Immature natural killer cell (primary cell): ENCODE measurements around the gene FXYD2. TPM values are rescaled to one million over a fixed set of nuclear protein-coding genes. Genes with fewer than 3 reads are reported as not detected.
"Not testable (repeated sequence)": the region's sequence is repeated elsewhere in the genome, so short reads cannot be mapped to it uniquely, and the experiment has no call there.

ENCODE experiments used
- DNase-seq, 3 donors: peaks; one replicate each; pipeline ENCODE4 v3.0.0; 2022; ENCODE audit warnings: mixed read lengths in 1 of 3
- H3K27ac Mint-ChIP-seq, 6 donors: one replicate each; pipeline ENCODE4 v1.8.0; 2020; ENCODE audit warnings: mixed read lengths in 6 of 6, mild to moderate bottlenecking in 5 of 6, inconsistent platforms in 4 of 6, moderate library complexity in 3 of 6
- H3K27me3 Mint-ChIP-seq, 3 donors: one replicate each; pipeline ENCODE4 v1.8.0; 2020 to 2021; ENCODE audit warnings: low read depth in 3 of 3, mild to moderate bottlenecking in 3 of 3, mixed read lengths in 3 of 3, moderate library complexity in 3 of 3, inconsistent platforms in 1 of 3
- H3K36me3 Mint-ChIP-seq, 3 donors: one replicate each; pipeline ENCODE4 v1.8.0; 2020; ENCODE audit warnings: mixed read lengths in 3 of 3, inconsistent platforms in 2 of 3, mild to moderate bottlenecking in 2 of 3
- H3K4me1 Mint-ChIP-seq, 2 donors: one replicate each; pipeline ENCODE4 v1.8.0; 2020; ENCODE audit warnings: inconsistent platforms in 2 of 2, mild to moderate bottlenecking in 2 of 2, mixed read lengths in 2 of 2, moderate library complexity in 1 of 2
- H3K4me3 Mint-ChIP-seq, 5 donors: one replicate each; pipeline ENCODE4 v1.8.0; 2020; ENCODE audit warnings: mild to moderate bottlenecking in 5 of 5, mixed read lengths in 5 of 5, inconsistent platforms in 3 of 5, moderate library complexity in 3 of 5
- H3K9me3 Mint-ChIP-seq, 6 donors: one replicate each; pipeline ENCODE4 v1.8.0; 2020; ENCODE audit warnings: mild to moderate bottlenecking in 6 of 6, mixed read lengths in 6 of 6, inconsistent platforms in 4 of 6, moderate library complexity in 3 of 6
- polyA plus RNA-seq, 3 donors: library from polyadenylated mRNA; unstranded; fragments of 300-500 nt; fragmentation: Illumina TruSeq; gene quantifications; one replicate each; pipeline ENCODE4 v1.2.3, GENCODE V29; 2021

The FXYD2 gene
- 10 to 100 TPM in 1 of 3 donors, 1 to 10 TPM in 2; 1.3 to 12.0 (median 3.4) TPM for polyA plus RNA-seq

DNA sequence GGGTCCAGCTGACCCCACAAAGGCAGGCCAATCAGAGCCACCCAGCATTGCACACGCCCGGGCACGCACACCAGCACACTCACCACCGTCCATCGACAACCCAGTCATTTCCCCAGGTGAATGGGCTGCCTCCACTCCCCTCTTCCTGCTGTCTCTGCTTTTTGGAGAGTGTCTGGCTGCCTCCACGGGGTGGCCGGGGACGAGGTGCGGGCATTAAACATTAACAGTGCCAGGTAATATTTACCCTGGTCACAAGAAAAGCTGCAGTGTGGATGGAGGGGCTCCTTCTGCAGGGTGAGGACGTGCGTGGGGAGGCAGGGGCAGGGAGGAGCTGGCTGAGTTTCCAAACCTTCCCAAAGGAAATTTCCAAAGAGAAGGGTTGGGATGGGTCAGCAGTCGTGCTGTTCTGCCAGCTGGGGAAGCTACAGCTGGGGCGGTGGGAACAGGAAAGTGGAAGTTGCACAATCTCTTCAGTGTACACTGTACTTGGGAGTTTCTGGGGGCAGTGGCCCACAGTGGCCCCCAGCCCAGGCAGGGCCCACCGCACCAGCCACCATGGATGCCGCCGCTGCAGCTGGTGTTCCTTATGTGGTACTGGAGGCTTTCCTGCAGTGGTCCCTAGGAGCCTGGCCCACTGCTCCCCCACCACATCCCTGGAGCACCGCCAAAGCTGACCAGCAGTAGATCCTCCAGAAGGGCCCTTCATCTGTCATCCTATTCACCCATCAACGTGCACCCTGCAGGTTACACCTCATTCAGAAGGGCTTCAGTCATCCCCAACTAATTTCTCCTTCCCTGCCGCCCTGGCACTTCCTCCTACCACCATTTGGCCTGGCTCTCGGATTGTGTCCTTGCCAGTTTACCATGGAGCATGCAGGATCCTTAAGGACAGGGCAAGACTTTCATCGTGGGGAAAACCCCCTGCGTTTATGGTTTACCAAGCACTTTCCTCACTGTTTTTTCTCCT is at the start of gene FXYD2:
TSS of gene FXYD2 (minus strand) at position 174 of the 967 bp plus-strand sequence. CDS start at position 108, 66 bp downstream.
- Mint-ChIP-seq H3K27ac (no peak within 1 kb of the TSS), H3K9me3 (no peaks in the 10 kb centered on the region)

DNA sequence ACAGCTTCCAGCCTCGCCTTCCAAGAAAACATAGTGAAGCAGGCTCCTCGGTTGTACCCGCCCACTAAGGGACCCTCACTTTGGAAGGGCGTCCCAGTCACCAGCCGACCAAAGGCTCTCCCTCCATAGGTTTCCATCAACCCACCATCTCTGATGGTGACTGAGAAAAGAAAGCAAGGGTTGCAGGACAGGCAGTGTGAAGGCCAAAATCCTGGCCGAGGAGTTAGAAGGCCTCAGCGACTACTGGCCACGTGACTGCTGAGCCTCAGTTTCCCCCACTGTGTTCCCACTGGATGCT is 49.2 kb upstream of the FXYD2 start:
- Mint-ChIP-seq H3K36me3 (no peaks in the 10 kb centered on the region), H3K4me1 (peaks cover 20 to 23% of the 10 kb centered on the region in 2 donors), H3K27ac (no peak overlapping the region), H3K9me3 (no peaks in the 10 kb centered on the region), H3K27me3 (peaks cover 15 to 35% (median 23%) of the 10 kb centered on the region in 3 donors), H3K4me3 (no peak overlapping the region)
- DNase-seq: no peak

More for the DNA sequence above, at the start of gene FXYD2:
- Mint-ChIP-seq H3K27me3 (peaks cover 3 to 4% (median 3%) of the 10 kb centered on the region in 3 donors), H3K4me1 (peaks cover 16 to 17% of the 10 kb centered on the region in 2 donors), H3K36me3 (no peaks in the 10 kb centered on the region), H3K4me3 (no peak within 1 kb of the TSS)
- DNase-seq: no peak

DNA sequence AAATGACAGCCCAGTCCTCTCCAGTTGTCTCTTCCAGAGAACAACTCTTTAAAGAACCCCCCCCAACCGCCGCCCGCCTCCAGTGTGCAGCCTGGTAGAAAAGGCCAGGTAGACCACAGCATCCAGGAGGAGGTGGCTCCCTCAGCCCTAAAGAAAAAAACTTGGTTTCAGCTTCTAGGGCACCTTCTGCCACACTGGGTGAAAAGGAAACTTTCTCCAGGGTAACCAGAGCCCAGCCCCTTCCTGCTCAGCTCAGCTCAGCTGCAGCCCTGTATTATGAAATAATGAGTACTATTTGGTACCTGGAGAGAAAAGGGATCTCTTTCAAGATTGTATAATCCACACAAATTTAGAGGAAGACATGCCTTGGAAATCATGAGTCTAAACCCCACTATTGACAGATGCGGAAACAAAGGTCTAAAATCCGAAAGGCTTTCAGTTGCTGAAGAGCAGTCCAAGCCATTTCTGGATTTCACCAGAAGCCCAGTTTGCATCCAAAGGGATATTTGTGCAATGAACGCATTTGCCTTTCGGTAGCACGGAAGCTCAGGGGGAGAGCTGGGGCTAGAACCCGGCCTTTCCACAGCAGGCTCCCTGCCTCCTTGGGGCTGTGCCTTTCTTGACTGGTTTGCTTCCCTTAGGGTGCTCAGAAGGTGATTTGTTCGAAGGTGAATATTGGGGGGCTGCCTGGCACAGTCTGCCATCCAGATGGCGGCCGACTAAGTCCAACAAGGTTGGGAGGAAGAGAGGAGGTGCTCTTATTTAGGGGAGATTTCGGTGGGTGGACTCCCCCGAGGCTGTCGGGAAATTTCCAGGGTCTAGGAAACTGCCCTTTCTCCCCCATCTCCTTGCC is 48.7 kb upstream of the FXYD2 start:
- Mint-ChIP-seq H3K27me3 (peaks cover 15 to 35% (median 23%) of the 10 kb centered on the region in 3 donors), H3K27ac (no peak overlapping the region), H3K9me3 (no peaks in the 10 kb centered on the region), H3K36me3 (no peaks in the 10 kb centered on the region), H3K4me1 (peaks cover 20 to 23% of the 10 kb centered on the region in 2 donors), H3K4me3 (no peak overlapping the region)
- DNase-seq: no peak

DNA sequence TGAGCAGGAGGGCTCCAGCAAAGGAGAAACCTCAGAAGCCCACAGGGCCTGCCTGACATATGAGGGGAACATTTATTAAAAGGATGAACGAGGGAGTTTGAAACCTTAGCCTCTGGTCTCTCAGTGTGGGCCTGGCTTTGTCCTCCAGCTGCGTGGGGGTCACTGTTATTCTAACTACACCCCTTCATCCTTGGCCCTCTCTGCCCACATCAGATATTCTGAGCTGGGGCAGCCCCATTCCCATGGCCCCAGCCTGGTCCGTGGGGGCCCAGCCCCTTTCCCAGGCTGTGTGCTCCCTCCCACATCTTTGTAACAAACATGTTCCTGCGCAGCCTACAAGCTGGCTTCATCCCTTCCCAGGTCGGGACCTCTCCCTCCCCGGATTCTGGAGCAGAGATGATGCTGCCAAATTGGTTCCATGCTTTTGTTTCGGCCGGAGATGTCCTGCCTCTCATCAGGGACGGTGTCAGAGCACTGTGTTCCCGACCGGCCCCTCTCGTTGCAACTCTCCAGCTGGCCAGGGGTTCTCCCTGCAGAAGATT is 47.9 kb upstream of the FXYD2 start:
- H3K27me3 Mint-ChIP-seq: peaks cover 12 to 33% (median 23%) of the 10 kb centered on the region in 3 donors

DNA sequence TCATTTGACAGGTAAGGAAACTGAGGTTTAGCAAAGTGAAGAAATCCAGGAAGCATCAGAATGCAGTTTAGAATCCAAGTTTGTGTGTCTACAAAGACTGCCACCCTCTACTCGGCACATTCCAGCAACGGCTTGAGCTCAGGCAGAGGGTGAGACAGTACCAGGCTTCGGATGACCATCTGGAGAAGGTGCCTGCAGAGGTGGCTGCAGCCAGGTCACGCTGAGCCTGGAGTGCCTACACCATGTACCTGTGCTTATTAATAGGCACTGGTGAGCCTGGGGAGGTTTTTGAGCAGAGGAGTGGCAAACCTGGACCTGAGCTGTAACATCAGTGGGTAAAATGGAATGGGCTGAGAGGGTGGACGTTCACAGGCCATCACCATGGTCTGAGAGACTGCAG is 47.2 kb upstream of the FXYD2 start:
- H3K36me3 Mint-ChIP-seq: no peaks in the 10 kb centered on the region
- H3K4me1 Mint-ChIP-seq: peaks cover 19 to 20% of the 10 kb centered on the region in 2 donors
- peaks cover 8 to 32% (median 19%) of the 10 kb centered on the region in 3 donors for H3K27me3 Mint-ChIP-seq
- no peak overlapping the region for H3K4me3 Mint-ChIP-seq
- no peak for DNase-seq
- no peaks in the 10 kb centered on the region for H3K9me3 Mint-ChIP-seq
- no peak overlapping the region for H3K27ac Mint-ChIP-seq

More for the DNA sequence above, 47.9 kb upstream of the FXYD2 start:
- Mint-ChIP-seq H3K4me1 (peaks cover 20 to 23% of the 10 kb centered on the region in 2 donors), H3K36me3 (no peaks in the 10 kb centered on the region), H3K9me3 (no peaks in the 10 kb centered on the region), H3K27ac (no peak overlapping the region), H3K4me3 (no peak overlapping the region)
- no peak for DNase-seq

DNA sequence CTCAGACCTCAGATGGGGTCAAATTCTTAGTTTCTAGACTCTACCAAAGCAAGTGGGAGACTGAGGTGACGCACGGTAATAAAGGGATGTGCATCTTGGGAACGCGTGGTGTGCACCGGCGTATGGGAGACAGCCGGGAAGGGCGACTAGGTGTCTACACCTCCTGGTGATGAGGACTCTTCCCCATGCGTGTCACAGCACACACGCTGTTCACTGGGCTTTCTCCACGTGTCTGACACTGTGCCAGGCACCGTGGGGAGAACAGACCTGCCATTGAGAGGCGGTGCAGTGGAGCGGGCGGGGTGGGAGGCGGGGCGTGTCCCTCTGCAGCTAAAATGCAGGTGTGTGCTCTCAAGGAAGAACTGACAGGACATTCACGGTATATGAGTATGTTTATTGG is 46.6 kb upstream of the FXYD2 start:
- H3K27ac Mint-ChIP-seq: no peak overlapping the region
- no peak for DNase-seq

DNA sequence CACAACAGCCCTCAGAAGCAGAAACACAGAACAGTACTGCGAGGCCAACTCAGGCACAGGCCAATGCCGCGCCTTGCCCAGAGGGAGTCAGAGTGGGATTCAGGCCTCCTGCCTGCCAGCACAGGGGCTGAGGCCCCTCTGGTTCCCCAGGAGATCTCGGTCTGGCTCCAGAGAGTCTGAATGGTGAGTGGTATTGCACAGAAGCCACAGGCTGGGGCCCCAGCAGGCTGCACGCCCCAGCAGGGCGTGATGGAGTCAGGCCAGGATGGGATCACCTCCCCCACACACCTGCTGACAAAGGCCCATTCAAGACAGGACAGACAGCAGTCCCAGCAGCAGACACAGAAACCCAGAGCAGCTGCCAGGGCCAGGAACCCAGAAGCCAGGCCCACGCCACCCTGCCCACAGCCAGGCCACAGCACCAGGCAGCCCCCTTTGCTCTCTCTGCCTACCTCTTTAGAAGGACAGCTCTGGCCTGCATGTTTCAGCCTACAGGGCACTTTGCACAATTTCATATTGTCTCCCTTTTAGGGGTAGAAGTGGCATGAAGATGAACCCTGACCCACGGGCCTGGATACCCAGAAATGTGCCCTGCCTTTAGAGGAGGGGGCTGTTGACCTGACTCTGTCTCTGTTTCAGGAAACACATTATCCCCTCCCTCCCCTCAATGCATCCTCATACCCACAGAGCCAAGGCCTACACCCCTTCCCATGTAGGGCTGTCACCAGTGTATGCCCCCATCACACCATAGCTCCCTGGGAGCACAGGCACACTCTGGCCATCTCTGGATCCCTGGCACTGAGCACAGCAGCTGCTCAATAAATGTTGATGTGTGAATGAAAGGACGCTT is 45.8 kb upstream of the FXYD2 start:
- no peaks in the 10 kb centered on the region for H3K9me3 Mint-ChIP-seq
- no peak for DNase-seq
- H3K27ac Mint-ChIP-seq: no peak overlapping the region
- peaks cover 8 to 24% (median 10%) of the 10 kb centered on the region in 3 donors for H3K27me3 Mint-ChIP-seq
- peaks cover 9 to 11% of the 10 kb centered on the region in 2 donors for H3K4me1 Mint-ChIP-seq
- no peaks in the 10 kb centered on the region for H3K36me3 Mint-ChIP-seq
- H3K4me3 Mint-ChIP-seq: no peak overlapping the region

More for the DNA sequence above, 46.6 kb upstream of the FXYD2 start:
- Mint-ChIP-seq H3K9me3 (no peaks in the 10 kb centered on the region), H3K36me3 (no peaks in the 10 kb centered on the region), H3K4me3 (no peak overlapping the region), H3K27me3 (peaks cover 7 to 31% (median 19%) of the 10 kb centered on the region in 3 donors), H3K4me1 (peaks cover 16 to 18% of the 10 kb centered on the region in 2 donors)

DNA sequence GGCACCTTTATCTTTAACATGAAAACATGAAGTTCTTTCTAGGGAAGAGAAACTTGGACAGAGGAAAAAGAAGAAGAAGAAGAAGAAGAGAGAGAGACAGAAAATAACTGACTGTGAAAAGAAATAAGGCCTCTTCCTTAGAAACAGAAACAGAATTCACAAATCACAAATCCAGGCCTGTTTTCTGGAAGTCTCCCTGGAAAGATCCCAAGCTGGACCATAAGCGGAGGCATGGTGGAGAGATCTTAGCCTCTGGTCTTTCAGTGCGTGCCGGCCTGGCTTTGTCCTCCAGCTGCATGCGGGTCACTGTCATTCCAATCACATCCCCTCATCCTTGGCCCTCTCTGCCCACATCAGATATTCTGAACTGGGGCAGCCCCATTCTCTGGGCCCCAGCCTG is 45.1 kb upstream of the FXYD2 start:
- no peak for DNase-seq
- Mint-ChIP-seq H3K4me3 (no peak overlapping the region), H3K36me3 (no peaks in the 10 kb centered on the region), H3K9me3 (no peaks in the 10 kb centered on the region), H3K4me1 (peaks cover 4% of the 10 kb centered on the region in 2 donors), H3K27ac (no peak overlapping the region), H3K27me3 (peaks cover 4 to 18% (median 6%) of the 10 kb centered on the region in 3 donors)

DNA sequence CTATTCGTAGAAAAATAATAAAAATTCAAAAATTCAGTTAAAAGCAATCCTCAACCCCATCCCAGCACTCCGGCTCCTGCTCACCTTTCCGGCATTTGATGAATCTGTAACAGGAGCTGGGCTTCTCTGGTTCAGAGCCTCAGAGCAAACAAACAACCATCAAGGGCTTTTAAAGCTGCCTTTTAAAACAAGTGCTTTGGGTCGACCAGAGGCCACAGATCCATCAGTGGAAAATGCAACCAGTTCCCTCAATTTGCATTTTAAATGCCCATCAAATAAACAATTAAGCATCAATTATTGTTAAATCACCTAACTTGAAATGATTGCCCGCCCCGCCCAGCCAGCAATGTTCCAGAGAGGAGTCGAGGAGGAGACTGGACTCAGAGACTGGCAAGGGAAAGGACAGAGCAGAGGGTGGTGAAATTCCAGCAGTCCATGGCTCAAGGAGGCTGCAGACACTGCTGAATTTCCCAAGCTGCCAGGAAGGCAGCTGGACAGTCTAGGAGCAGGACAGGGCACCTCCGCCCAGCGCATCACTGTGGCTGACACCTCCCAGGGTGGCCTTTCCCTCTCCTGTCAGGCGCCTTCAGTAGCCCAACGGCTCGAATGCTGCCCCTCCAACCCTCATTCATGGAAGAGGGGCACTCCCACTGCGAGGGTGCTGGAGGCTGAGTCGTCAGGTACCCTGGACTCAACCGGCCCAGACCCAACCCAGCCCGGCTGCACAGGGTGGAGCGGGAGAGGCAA is 44.4 kb upstream of the FXYD2 start:
- Mint-ChIP-seq H3K4me3 (no peak overlapping the region), H3K27me3 (peaks cover under 1 to 15% (median 4%) of the 10 kb centered on the region in 3 donors), H3K9me3 (no peaks in the 10 kb centered on the region), H3K36me3 (no peaks in the 10 kb centered on the region), H3K4me1 (peaks cover 2 to 4% of the 10 kb centered on the region in 2 donors), H3K27ac (no peak overlapping the region)
- DNase-seq: no peak

DNA sequence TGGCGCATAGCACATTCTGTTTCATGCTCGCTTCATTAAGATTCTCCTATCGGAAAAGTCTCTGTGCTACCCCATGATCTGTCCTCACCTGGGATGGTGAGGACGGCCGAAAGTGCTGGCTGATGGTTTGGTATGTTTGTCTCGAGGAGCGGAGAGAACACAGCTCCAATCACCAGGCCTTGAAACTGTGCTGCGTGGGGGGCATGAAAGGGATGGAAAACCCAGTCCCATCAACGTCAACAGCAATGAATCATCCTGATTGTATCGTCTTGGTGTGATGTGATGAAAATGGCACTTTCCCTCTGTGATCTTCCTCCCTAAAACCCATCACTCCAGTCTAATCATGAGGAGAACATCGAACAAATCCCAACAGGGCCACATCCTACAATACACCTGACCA is 43.5 kb upstream of the FXYD2 start:
- peaks cover 0 to 6% (median 4%) of the 10 kb centered on the region in 3 donors for H3K27me3 Mint-ChIP-seq
- H3K9me3 Mint-ChIP-seq: no peaks in the 10 kb centered on the region
- no peak overlapping the region for H3K27ac Mint-ChIP-seq
- H3K36me3 Mint-ChIP-seq: no peaks in the 10 kb centered on the region
- H3K4me1 Mint-ChIP-seq: peaks cover 2% of the 10 kb centered on the region in 2 donors
- no peak for DNase-seq
- no peak overlapping the region for H3K4me3 Mint-ChIP-seq

DNA sequence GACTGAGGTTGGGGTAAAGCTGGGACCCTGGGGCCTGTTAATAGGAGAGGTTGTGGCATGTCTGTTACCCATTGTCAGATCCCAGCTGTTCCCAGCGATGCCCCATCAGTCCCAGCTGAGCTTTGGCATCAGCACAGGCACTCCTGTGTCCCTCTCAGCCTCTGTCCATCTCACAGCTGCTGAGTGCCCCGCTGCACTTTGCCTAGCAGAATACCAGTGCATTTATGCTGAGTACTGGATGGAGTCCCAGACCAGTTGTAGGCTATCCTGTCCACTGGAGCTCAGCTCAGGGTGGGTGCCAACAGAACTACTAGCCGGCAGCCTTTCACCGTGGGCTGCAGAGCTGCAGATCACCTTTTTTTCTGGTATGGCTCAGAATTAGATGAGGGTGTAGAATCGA is 42.0 kb upstream of the FXYD2 start:
- H3K27ac Mint-ChIP-seq: no peak overlapping the region
- no peaks in the 10 kb centered on the region for H3K9me3 Mint-ChIP-seq

DNA sequence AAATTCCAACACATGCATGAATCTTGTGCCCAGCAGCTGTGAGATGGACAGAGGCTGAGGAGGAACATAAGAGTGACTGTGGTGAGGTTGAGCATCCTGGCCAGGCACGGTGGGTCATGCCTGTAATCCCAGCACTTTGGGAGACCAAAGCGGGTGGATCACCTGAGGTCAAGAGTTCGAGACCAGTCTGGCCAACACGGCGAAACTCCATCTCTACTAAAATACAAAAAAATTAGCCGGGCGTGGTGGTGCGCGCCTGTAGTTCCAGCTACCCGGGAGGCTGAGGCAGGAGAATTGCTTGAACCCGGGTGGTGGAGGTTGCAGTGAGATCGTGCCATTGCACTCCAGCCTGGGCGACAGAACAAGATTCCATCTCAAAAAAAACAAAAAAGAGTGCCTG is 41.0 kb upstream of the FXYD2 start:
- not testable (repeated sequence) for H3K4me3 Mint-ChIP-seq, H3K4me1 Mint-ChIP-seq, H3K9me3 Mint-ChIP-seq, H3K27ac Mint-ChIP-seq, H3K27me3 Mint-ChIP-seq, H3K36me3 Mint-ChIP-seq, DNase-seq

More for the DNA sequence above, 42.0 kb upstream of the FXYD2 start:
- peaks cover 0 to 5% of the 10 kb centered on the region in 2 donors for H3K4me1 Mint-ChIP-seq
- no peak overlapping the region for H3K4me3 Mint-ChIP-seq
- peaks cover 0 to 4% (median 2%) of the 10 kb centered on the region in 3 donors for H3K27me3 Mint-ChIP-seq
- H3K36me3 Mint-ChIP-seq: no peaks in the 10 kb centered on the region
- no peak for DNase-seq
